Tibial artery (tissue), 4 donors: ENCODE results near the gene CTNNA2.

Source experiments
- DNase-seq, 2 donors: peaks; one replicate each; pipeline ENCODE4 v3.0.0-alpha.2; 2019
- H3K27ac ChIP-seq, 2 donors: fragments of 200-600 bp; sonication (generic) in 1 of 2; 1 replicate in 1 of 2; 2 replicates in 1 of 2; pipeline ENCODE4 v1.5.1; 2018 to 2019; ENCODE audit warnings: mild to moderate bottlenecking in 1 of 2
- H3K27me3 ChIP-seq, 2 donors: fragments of 200-600 bp; sonication (generic) in 1 of 2; one replicate each; pipeline versions ENCODE4 v1.5.1 to v1.6.0; 2016 to 2019
- H3K36me3 ChIP-seq, 3 donors: fragments of 200-600 bp; sonication (generic) in 2 of 3; one replicate each; pipeline ENCODE4 v1.5.1; 2016 to 2019; ENCODE audit warnings: mild to moderate bottlenecking in 2 of 3
- H3K4me1 ChIP-seq, 4 donors: fragments of 200-600 bp; sonication (generic) in 2 of 4; 1 replicate in 3 of 4; 2 replicates in 1 of 4; pipeline ENCODE4 v1.5.1; 2016 to 2019
- H3K4me3 ChIP-seq, 2 donors: fragments of 200-600 bp; sonication (generic) in 1 of 2; 1 replicate in 1 of 2; 2 replicates in 1 of 2; pipeline ENCODE4 v1.5.1; 2018 to 2019; ENCODE audit warnings: mild to moderate bottlenecking in 2 of 2
- H3K9me3 ChIP-seq, 3 donors: fragments of 200-600 bp; sonication (generic) in 1 of 3; one replicate each; pipeline ENCODE4 v1.5.1; 2016 to 2019
- CTCF ChIP-seq, 2 experiments: fragments of 200-600 bp in 1 of 2; fragments of 450-650 bp in 1 of 2; IDR thresholded peaks; one replicate each; pipeline ENCODE4 v1.5.1; 2017 to 2019; ENCODE audit warnings: antibody characterized with exemption in 2 of 2, mild to moderate bottlenecking in 1 of 2, moderate library complexity in 1 of 2
- intact Hi-C: fragments of 100-400 bp; cut with DNase I; formaldehyde crosslinking; loops from one replicate; pipeline ENCODE4 v1.15.0; 2023; ENCODE audit warnings: low total_unique reads

The CTNNA2 gene

GRCh38 chr2:80149991-80150390 lies 637.1 kb downstream of the CTNNA2 start:
- Histone ChIP-seq H3K27ac (no peak overlapping the region), H3K4me1 (no peaks in the 10 kb centered on the region), H3K4me3 (no peak overlapping the region), H3K9me3 (no peaks in the 10 kb centered on the region), H3K36me3 (no peaks in the 10 kb centered on the region), H3K27me3 (no peaks in the 10 kb centered on the region)
- no peak for DNase-seq
- no peak for TF ChIP-seq CTCF (IDR thresholded peaks at IDR 0.05)
- intact Hi-C loops: no loop called here

DNA sequence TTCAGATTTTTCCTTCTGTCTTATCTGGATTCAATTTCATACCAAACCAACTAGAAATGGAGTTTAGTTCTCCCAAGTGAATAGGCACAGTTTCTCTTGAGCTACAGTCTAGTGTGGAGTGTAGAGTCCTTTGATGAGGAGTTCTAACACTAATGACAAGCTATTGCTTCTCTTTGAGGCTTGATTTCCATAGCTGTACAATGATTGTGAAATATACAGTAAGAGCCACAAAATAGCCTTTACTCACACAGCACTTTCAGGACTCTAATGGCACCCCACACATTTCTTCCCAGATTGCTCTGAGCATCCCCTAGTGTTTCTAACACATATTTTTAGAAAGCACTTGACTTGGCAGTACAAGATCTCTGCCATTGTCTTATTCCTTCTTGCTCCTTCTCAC lies 638.4 kb downstream of the CTNNA2 start:
- H3K27me3 ChIP-seq: no peaks in the 10 kb centered on the region
- H3K27ac ChIP-seq: no peak overlapping the region
- DNase-seq: no peak
- H3K4me3 ChIP-seq: no peak overlapping the region
- no peak for TF ChIP-seq CTCF (IDR thresholded peaks at IDR 0.05)
- no peaks in the 10 kb centered on the region for H3K9me3 ChIP-seq
- no peaks in the 10 kb centered on the region for H3K36me3 ChIP-seq
- intact Hi-C loops: no loop called here
- no peaks in the 10 kb centered on the region for H3K4me1 ChIP-seq

- no peak for DNase-seq
- Histone ChIP-seq H3K27me3 (no peaks in the 10 kb centered on the region), H3K4me1 (no peaks in the 10 kb centered on the region), H3K27ac (no peak overlapping the region), H3K9me3 (no peaks in the 10 kb centered on the region), H3K36me3 (no peaks in the 10 kb centered on the region), H3K4me3 (no peak overlapping the region)
- no peak for TF ChIP-seq CTCF (IDR thresholded peaks at IDR 0.05)
- intact Hi-C loops: no loop called here
These were observed 638.8 kb downstream of the CTNNA2 start for GRCh38 chr2:80151651-80152050.

- intact Hi-C loops: no loop called here
These were observed 640.3 kb downstream of the CTNNA2 start for GRCh38 chr2:80153151-80153550.

GRCh38 chr2:80153768-80154167 lies 640.9 kb downstream of the CTNNA2 start:
- Histone ChIP-seq H3K4me1 (no peaks in the 10 kb centered on the region), H3K27me3 (no peaks in the 10 kb centered on the region), H3K27ac (no peak overlapping the region), H3K36me3 (no peaks in the 10 kb centered on the region), H3K9me3 (no peaks in the 10 kb centered on the region), H3K4me3 (no peak overlapping the region)
- intact Hi-C loops: no loop called here
- TF ChIP-seq CTCF (IDR thresholded peaks at IDR 0.05): no peak
- DNase-seq: no peak

More at GRCh38 chr2:80153151-80153550, 640.3 kb downstream of the CTNNA2 start:
- no peaks in the 10 kb centered on the region for H3K4me1 ChIP-seq
- no peaks in the 10 kb centered on the region for H3K9me3 ChIP-seq
- H3K4me3 ChIP-seq: no peak overlapping the region
- H3K36me3 ChIP-seq: no peaks in the 10 kb centered on the region
- TF ChIP-seq CTCF (IDR thresholded peaks at IDR 0.05): no peak
- no peaks in the 10 kb centered on the region for H3K27me3 ChIP-seq
- H3K27ac ChIP-seq: no peak overlapping the region
- DNase-seq: no peak

DNA sequence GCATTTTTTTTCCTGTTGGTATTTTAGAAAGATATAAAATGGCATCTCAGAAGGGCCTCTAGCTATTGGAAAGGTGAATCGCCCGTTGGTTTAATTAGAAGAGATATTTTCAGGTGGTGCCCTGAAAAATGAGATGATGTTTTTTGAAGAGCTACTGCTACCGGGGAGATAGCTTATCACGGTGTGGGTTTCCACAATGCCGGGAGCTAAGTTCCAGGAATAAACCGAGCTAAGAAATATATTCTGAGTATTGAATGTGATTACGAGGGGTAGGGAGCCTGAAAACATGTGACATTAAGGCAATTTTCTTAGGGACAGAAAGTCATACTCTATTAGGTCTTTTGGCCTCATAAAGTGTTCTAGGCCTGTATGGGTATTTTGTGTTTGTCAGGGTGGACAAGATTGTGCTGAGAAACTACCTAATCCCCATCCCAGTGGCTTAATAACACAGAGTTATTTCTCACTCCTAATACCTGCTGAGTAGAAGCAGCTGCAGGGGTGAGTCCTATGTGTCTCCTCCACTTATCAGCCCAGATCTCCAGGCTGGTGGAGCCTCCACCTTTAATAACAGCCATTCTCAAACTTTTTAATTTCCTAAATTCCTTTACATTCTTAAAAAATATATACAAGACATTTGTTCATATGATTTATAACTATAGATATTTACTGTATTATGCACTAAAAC lies 641.5 kb downstream of the CTNNA2 start:
- Histone ChIP-seq H3K27me3 (no peaks in the 10 kb centered on the region), H3K36me3 (no peaks in the 10 kb centered on the region), H3K27ac (no peak overlapping the region), H3K4me3 (no peak overlapping the region), H3K9me3 (no peaks in the 10 kb centered on the region), H3K4me1 (no peaks in the 10 kb centered on the region)
- intact Hi-C loops: no loop called here
- DNase-seq: no peak
- TF ChIP-seq CTCF (IDR thresholded peaks at IDR 0.05): no peak
